GM12878 (cell line): ENCODE results near the gene PARD6B.

Experiments
- FOS ChIP-seq: IDR thresholded peaks from 3 replicates; pipeline ENCODE4 v1.6.1; 2011; ENCODE audit warnings: borderline replicate concordance; ENCODE audit not compliant: insufficient read length; ENCODE audit errors: extremely low read depth
- SRF ChIP-seq, 2 experiments: IDR thresholded peaks; 2 replicates each; pipeline ENCODE4 v1.6.1; 2011; ENCODE audit warnings: low read depth in 2 of 2, low read length in 2 of 2, mild to moderate bottlenecking in 1 of 2, moderate library complexity in 1 of 2

GRCh38 chr20:50716518-50716917 lies 14.9 kb upstream of the PARD6B start:
- TF ChIP-seq FOS (no peak), SRF (IDR thresholded peaks at IDR 0.05; ENCODE audit: low read depth in 2 of 2, low read length in 2 of 2) (no peak)
